Measurements from ENCODE around the gene MYLK. TPM values are rescaled to one million over a fixed set of nuclear protein-coding genes. Genes with fewer than 3 reads are reported as not detected.

MYLK gene
- 100 to 1,000 TPM in 6 of 7 donors, 10 to 100 TPM in 1; 50.2 to 645 (median 205) TPM for total RNA-seq
- 100 to 1,000 TPM; 167 to 645 TPM for polyA plus RNA-seq
- long read RNA-seq, donor 1, full-length matches to known transcripts, result 93 of 1,104 reads
- long read RNA-seq, donor 1, partial matches to known transcripts, result 756 of 1,104 reads
- long read RNA-seq, donor 1, other reads (novel, unspliced or antisense), result 255 of 1,104 reads
- long read RNA-seq, donor 2, full-length matches to known transcripts, result 2 of 8 reads
- long read RNA-seq, donor 2, partial matches to known transcripts, result 6 of 8 reads
- long read RNA-seq, donor 2, other reads (novel, unspliced or antisense), result 0 of 8 reads
- long read RNA-seq, donor 3, full-length matches to known transcripts, result 222 of 582 reads
- long read RNA-seq, donor 3, partial matches to known transcripts, result 272 of 582 reads
- long read RNA-seq, donor 3, other reads (novel, unspliced or antisense), result 88 of 582 reads

GRCh38 chr3:123884203-123884831 lies at the start of gene MYLK:
TSS of gene MYLK (minus strand) at chr3:123884332. CDS start at chr3:123793841, 90,491 bp downstream.
- WGBS, 3 donors, result 1 to 3% (median 3%) methylated on average over 28 to 70 of the region's 70 CpGs
- Histone ChIP-seq H3K27ac (no peak within 1 kb of the TSS), H3K4me1 (ENCODE audit: insufficient read depth) (peaks cover 5% of the 10 kb centered on the region), H3K4me3 (peak within 1 kb of the TSS; percentile 47), H3K36me3 (no peaks in the 10 kb centered on the region), H3K27me3 (no peaks in the 10 kb centered on the region), H3K9me3 (no peaks in the 10 kb centered on the region)
- TF ChIP-seq CTCF (IDR thresholded peaks at IDR 0.05), result no peak
- no peak for TF ChIP-seq POLR2A (IDR thresholded peaks at IDR 0.05)
- no peak for TF ChIP-seq EP300 (IDR thresholded peaks at IDR 0.05)
- DNase-seq, result peak; percentile 25 to 64 (median 44)
- intact Hi-C loops (cut with DNase I), result no loop called here

- Histone ChIP-seq H3K4me1 (ENCODE audit: insufficient read depth) (no peaks in the 10 kb centered on the region), H3K27ac (no peak overlapping the region), H3K9me3 (no peaks in the 10 kb centered on the region), H3K4me3 (no peak overlapping the region), H3K27me3 (no peaks in the 10 kb centered on the region), H3K36me3 (no peaks in the 10 kb centered on the region)
- TF ChIP-seq POLR2A (IDR thresholded peaks at IDR 0.05), result no peak
- TF ChIP-seq CTCF (IDR thresholded peaks at IDR 0.05), result no peak
- no peak for TF ChIP-seq EP300 (IDR thresholded peaks at IDR 0.05)
- DNase-seq, result no peak
- intact Hi-C loops (cut with DNase I), result no loop called here
These were observed 46.3 kb upstream of the MYLK start for GRCh38 chr3:123930445-123930844.

- 93 to 95% (median 93%) methylated on average over 9 of the region's 9 CpGs for WGBS, 3 donors
- no peak for TF ChIP-seq EP300 (IDR thresholded peaks at IDR 0.05)
- TF ChIP-seq CTCF (IDR thresholded peaks at IDR 0.05), result no peak
- no peak for TF ChIP-seq POLR2A (IDR thresholded peaks at IDR 0.05)
- H3K9me3 ChIP-seq, result no peaks in the 10 kb centered on the region
- H3K4me3 ChIP-seq, result no peak overlapping the region
- no peaks in the 10 kb centered on the region for H3K36me3 ChIP-seq
- no peaks in the 10 kb centered on the region for H3K4me1 ChIP-seq (ENCODE audit: insufficient read depth)
- DNase-seq, result no peak
- no peak overlapping the region for H3K27ac ChIP-seq
- intact Hi-C loops (cut with DNase I), result no loop called here
- H3K27me3 ChIP-seq, result no peaks in the 10 kb centered on the region
These were observed 45.2 kb upstream of the MYLK start for GRCh38 chr3:123929325-123929724.

GRCh38 chr3:123926396-123926795 lies 42.3 kb upstream of the MYLK start:
- Histone ChIP-seq H3K27ac (no peak overlapping the region), H3K9me3 (no peaks in the 10 kb centered on the region), H3K4me1 (ENCODE audit: insufficient read depth) (no peaks in the 10 kb centered on the region), H3K27me3 (no peaks in the 10 kb centered on the region), H3K36me3 (no peaks in the 10 kb centered on the region), H3K4me3 (no peak overlapping the region)
- intact Hi-C loops (cut with DNase I), result no loop called here
- TF ChIP-seq POLR2A (IDR thresholded peaks at IDR 0.05) (no peak), CTCF (IDR thresholded peaks at IDR 0.05) (no peak), EP300 (IDR thresholded peaks at IDR 0.05) (no peak)
- no peak for DNase-seq
